IPS-NIHi7 (cell line): ENCODE measurements around the gene TECPR2.
A peak's percentile ranks its signal among the peaks of the same experiment; 100 is the strongest.
"Not testable (repeated sequence)": the region's sequence is repeated elsewhere in the genome, so short reads cannot be mapped to it uniquely, and the experiment has no call there.

Source experiments
- DNase-seq: peaks from one replicate; pipeline ENCODE4 v3.0.0; 2012; ENCODE audit warnings: mixed read lengths; ENCODE audit errors: extremely low spot score

Gene TECPR2, protein sequence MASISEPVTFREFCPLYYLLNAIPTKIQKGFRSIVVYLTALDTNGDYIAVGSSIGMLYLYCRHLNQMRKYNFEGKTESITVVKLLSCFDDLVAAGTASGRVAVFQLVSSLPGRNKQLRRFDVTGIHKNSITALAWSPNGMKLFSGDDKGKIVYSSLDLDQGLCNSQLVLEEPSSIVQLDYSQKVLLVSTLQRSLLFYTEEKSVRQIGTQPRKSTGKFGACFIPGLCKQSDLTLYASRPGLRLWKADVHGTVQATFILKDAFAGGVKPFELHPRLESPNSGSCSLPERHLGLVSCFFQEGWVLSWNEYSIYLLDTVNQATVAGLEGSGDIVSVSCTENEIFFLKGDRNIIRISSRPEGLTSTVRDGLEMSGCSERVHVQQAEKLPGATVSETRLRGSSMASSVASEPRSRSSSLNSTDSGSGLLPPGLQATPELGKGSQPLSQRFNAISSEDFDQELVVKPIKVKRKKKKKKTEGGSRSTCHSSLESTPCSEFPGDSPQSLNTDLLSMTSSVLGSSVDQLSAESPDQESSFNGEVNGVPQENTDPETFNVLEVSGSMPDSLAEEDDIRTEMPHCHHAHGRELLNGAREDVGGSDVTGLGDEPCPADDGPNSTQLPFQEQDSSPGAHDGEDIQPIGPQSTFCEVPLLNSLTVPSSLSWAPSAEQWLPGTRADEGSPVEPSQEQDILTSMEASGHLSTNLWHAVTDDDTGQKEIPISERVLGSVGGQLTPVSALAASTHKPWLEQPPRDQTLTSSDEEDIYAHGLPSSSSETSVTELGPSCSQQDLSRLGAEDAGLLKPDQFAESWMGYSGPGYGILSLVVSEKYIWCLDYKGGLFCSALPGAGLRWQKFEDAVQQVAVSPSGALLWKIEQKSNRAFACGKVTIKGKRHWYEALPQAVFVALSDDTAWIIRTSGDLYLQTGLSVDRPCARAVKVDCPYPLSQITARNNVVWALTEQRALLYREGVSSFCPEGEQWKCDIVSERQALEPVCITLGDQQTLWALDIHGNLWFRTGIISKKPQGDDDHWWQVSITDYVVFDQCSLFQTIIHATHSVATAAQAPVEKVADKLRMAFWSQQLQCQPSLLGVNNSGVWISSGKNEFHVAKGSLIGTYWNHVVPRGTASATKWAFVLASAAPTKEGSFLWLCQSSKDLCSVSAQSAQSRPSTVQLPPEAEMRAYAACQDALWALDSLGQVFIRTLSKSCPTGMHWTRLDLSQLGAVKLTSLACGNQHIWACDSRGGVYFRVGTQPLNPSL (N-terminal part only)

DNA sequence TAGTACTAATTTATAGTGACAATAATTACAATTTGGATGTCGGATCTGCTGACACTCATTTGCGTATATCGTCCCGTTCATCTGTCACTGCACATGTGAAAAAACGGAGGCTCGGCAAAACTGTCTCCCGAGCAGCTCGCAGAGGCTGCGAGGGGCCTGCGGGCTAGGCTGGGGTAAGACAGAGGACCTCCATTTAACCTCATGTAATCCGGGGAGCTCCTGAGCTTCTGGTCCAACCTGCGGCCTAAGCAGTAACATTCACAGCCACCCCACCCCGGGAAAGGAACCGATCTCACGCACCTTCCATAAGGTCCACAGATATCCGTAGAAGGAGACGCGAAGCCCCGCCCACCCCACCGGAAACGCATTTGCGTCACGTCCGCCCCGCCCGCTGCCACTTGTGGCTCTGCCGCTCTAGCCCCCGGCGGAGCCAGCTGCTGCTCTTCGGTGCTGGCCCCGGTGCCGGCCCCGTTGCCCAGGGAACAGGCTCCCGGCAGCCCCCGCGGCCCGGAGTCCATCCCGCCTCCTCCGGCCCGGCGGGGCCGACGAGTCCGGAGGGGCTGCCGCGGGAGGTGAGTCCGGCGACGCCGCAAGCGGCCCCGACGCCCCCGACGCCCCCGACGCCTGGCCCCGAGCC is at the start of gene TECPR2, which contains the start of gene CINP:
TSS of gene TECPR2 (plus strand) at position 397 of the 637 bp plus-strand sequence. CDS start 13,781 bp downstream, outside the sequence.
TSS of gene CINP (minus strand) at position 346 of the 637 bp plus-strand sequence. CDS start at position 307, 39 bp downstream.
- DNase-seq: peak; percentile 99

DNA sequence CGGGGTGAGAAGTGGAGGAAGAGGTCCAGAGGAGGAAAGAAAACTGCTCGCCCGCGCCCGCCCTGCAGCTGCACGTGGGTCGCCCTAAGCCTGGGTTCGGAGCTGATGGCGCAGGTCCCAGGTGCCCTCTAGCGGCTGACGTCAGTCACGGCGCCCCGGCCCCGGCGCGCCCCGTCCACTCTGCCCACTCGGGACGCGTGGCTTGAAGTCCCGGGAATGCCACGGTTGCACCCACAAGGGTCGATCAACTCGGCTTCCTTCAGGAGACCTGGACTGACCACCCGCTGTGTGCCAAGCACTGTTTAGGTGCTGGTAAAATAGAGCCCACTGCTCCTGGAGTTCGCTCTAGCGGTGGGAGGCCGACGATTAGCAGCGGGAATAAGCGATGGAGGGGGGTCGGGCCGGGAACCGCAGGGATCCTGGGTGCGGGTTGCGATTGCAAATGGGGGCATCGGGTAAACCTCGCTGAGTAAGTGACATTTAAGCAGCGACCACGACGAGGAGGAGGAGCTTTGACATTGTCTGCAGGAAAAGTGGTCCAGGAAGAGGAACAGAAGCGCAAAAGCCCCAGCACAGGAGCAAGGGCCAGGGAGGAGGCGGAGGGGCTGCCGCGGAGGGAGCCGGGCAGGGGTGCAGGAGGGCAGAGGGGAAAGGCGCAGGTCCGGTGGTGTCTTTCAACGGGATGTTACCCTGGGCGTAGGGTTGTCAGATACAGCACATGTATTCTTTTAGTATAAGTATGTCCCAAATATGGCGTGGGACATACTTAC is 48.3 kb upstream of the TECPR2 start:
- DNase-seq: peak; percentile 80

DNA sequence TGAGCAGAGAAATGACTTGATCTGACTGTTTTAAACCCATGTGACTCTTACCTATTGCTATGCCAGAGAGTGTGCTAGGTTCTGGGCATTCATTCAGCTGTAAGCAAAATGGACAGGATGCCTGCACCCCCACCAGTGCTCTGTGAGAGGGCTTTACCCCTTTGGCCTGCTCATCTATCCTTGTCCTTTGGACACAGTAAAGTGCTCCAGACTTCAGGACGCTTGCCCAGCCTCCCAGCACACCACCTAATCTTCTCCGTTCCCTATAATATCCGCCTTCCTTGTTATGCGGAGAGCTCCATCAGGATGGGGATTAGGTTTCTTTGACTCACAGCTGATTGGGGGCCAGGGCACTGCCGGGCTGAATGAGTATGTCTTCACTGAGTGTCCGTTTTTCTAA is 47.6 kb upstream of the TECPR2 start:
- DNase-seq: no peak

DNA sequence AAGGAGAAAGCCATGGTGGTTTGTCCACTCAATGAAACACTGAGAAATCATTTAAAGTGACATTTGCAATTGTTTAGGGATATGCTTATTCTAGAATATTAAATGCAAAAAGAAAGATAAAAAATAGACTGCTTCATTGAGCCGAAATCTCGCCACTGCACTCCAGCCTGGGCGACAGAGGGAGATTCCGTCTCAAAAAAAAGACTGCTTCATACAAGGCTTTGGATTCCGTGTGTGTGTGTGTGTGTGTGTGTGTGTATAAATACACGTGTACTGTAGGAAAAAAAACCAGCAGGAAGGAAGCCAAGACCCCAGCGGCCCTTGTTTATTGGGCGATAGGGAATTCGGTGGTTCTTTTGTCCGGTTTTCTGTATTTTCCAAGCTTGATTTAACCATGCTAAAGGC is 46.4 kb upstream of the TECPR2 start:
- DNase-seq: no peak

DNA sequence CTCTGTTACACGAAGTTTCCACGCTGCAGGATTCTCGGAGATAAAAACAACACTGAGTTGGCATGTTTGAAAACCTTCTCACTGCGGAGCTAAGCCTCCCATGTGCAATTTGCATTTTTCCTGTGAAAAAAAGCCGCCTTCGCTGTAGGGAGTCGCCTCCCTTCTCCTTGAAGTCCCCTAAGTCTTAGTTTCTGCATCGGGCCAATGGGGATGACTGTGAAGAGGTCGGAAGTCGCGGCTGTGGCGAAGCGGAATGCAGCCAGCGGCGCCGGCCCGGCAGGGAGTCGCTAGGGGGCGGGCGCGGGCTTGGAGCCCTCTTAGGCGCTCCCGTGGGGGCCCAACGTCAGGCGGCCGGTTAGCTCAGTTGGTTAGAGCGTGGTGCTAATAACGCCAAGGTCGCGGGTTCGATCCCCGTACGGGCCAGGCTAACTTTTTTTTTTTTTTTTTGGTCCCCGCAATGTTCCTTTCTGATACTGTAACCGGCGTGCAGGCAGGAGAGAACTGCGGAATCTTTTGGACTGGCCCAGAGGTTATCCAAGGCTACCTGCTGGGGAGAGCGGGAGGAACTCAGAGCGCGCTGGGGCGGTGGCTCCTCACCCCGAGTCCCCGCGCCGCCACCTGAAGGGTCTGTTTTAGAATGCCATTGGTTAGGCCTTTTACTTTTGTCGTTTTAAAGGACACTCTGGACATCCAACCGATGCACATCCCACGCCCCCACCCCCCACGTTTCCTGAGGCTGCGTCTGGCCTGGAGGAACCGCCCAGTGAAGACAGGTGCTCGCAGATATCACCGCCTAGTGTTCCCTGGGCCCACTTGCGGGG is 45.8 kb upstream of the TECPR2 start:
- DNase-seq: peak; percentile 91

DNA sequence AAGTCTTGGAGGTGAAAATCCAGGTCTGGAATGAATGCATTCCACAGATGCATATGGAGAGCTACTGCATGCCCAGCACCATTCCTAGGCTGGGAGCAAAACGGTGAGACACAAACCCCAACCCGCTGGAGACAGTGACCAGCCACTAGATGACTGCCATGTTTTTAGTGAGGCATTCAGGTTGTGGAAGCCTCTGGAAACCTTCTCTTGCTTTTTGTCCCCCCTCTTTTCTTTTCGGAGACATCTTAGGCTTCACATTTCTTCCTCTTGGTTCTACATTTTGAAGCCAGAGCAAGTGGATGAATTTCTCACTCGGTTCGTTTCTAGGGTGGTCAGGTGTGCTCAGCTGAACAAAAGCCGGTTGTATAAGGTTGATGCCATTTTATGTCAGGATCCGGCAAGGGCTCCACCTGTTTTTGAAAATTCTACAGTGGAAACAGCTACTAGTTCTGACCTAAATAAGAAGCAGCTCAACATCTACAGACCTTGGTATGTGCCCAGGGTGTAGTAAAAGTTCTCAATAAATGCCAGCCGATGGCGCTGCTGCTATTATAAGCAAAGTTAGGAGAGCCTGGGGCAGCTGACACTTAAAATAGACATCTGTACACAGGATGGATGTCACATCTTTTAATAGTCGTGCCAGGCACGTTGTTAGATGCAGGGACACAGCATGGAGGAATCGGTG is 45.0 kb upstream of the TECPR2 start:
- DNase-seq: no peak

DNA sequence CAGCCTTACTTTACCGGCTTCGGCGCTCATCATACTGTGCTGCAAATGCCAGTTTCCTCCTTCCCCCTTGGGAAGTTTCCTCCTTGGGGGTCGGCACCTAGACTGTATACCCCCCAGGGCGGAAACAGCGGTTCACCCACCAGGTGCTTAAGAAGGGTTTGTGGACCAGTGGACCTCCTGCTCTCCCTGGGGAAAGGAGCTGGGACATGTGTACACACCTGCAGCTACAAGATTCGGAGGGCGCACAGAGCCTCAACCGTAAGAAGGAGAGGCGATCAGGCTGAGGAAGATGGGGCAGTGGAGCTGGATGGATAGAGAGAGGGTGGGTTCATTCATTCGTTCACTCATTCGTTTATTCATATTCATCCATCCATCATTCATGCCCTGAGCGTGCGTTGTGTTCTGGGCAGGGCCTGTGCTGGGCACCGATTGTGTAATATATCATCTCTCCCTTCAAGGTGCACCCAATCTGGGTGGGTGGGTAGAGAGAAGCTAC is 43.9 kb upstream of the TECPR2 start:
- no peak for DNase-seq

DNA sequence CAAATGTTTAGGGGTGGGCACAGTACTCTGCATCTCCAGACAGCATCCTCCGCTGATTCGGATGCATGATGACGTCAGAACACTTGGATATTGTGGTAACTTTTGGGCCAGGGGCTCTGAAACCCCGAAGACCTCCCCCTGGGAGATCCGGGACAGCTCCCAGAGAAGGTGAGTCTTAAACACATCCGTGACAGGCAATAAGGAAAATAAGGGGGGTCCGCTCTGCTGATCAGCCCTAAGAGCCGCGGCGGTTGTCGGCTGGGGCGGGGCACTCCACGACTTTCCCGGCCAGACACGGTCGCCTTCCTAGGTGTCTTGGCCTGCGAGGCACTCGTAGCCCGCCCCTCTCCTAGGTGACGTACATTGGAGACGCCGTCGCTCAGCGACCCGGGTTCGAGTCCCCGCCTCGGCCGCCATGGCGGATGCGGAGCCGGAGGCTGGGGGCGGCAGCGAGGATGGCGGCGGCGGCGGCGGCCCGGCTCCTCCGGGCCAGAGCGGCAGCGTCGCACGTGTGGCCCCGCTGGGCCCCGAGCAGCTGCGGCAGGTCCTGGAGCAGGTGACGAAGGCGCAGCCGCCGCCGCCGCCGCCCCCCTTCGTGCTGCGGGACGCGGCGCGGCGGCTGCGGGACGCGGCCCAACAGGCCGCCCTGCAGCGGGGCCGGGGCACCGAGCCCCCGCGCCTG is 43.2 kb upstream of the TECPR2 start, which contains the start of gene ZNF839:
TSS of gene ZNF839 (plus strand) at position 396 of the 682 bp plus-strand sequence. CDS start at position 416, 20 bp downstream.
- DNase-seq: peak; percentile 94

DNA sequence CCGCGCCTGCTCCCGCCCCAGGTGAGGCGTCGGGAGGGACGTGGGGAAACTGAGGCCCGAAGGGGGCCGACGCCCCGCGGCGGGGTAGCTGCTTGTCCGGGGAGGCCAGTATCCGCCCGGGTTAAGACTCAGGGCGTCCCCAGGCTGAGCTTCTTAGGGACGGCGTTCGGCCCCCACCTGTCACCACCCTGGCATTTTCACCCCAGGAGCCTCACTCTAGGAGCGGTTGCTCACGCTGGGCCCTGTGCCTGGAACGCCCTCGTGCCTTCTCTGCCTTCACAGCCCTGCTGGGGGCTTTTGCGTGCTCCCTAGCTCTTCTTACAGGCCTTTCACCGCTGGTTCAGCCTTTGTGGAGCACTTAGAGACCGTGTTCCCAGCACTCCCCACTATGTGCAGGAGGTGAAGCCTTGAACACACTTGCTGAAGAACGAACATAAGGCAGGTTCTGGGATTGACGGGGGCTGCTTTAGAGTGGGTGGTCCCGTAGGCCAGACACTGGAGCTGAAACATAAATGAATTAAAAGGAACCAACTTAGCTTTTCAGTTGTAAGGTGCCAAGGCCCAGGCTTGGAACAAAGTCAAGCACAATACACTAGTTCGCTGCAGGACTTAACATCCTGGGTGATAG is 42.6 kb upstream of the TECPR2 start:
- DNase-seq: peak; percentile 45

DNA sequence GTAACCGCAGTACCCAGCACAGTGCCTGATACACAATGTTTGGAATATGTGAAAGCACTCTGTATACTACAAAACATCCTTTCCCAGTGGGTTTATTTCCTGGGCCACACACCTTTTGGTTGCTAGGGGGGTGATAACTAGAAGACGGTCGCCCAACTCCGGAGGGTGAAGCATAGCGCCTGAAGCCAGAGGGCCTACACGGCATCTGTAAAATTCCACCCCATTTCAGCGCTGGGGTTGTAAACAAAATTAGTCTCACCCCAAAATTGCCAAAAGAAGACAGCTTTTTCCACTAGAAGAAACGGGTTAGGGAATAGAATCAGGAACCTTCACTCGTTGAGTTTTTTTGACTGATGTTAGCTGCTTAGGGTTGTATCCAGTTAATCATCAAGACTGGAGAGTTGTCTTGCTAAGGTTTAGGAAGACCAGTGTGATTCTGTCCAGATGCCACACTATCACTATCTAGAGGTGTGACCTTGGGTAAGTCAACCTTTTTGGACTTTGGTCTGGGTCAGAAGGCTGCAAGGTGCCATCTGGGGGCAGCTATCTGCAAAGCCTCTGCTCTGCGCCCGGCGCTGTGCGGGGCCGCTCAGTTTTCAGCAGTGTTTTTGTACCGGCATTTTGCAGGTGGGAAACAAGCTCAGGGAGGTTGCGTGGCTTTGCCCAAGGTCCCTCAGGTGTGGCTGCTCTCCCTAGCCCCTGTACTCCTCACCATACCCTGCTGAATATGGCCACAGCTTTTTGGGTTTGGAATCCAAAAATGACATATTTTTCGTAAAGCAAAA is 41.9 kb upstream of the TECPR2 start:
- no peak for DNase-seq

DNA sequence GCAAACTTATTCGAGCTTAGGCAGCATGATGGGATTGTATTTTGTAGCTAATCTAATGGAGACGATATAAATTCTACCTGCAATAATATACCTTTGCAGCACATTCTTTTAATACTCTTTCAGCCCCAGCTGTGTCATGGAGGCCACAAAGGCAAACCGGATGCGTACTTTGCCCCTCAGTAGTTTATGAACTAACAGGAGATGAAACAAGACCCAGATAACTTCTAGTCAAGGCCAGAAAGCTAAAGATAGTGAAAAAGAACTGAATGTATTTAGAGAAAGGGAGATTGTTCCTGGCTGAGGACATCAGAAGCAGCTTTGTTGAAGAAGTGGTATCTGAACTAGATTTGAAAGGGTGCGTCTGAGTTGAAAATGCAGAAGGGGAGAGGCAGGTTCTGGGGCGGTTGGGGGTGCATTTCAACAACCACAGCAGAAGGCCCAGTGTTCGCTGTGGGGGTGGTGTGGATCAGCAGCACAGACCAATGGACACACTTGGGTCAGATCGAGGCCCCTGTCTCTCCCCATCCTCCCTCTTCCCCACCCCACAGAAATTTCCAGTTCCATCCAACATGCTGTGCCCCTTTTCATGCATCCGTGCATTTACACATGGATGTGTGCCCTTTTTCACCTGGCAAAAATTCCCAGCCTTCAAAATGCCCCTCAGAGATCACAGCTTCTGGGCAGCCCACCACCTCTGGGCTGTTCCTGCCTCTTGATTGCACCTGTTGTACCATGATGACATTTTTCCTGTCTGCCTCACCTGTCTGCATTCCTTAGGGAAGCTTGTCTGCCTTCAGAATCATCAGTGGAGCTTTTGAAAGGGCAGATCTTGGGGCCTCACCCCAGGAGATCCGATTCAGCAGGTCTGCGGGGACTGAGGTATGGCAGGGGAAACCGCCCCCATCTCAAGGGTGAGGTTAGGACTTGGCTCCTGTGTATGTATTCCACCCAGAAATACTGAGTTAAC is 41.0 kb upstream of the TECPR2 start:
- no peak for DNase-seq

DNA sequence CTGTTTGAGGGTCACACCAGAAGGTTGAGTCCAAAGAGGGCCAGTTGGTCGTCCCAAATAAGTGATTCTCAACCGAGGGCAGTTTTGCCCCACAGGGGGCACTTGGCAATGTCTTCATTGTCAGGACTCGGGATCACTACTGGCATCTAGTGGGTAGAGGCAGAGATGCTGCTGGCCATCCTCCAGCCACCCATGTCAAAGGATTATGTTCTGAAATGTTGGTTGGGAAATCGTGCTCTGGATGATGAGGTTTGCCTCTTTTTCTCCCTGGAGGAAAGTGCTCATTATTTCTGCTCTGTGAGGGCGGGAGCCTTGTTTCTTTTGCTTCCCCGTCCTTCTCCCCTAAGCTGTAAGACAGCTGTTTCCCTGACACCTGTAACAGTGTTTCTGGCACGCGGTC is 39.6 kb upstream of the TECPR2 start:
- peak; percentile 40 for DNase-seq

DNA sequence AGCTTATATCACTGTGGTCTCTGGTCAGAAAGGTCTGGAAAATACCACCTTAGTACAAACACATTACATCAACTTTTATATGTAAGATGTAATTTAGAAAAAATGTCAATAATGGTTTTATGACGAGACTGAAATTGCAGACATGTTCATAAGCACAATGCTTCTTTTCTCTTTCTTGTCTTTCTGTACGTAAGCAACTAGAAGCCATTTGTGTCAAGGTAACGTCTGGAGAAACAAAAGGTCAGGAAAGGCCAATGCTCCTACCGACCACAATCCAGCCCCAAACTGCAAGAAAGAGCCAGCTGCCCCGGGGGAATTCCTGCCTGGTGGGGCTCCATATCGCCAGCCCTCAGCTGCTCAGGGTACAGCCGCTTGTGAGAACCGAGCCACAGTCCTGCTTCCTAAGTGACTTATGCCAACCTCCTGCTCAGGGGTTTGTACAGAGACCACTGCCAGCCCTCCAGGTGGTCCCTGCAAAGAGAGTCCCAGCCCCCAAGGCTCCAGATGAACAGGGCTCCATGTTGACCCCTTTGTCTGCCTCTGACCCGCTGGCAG is 36.9 kb upstream of the TECPR2 start:
- DNase-seq: no peak

DNA sequence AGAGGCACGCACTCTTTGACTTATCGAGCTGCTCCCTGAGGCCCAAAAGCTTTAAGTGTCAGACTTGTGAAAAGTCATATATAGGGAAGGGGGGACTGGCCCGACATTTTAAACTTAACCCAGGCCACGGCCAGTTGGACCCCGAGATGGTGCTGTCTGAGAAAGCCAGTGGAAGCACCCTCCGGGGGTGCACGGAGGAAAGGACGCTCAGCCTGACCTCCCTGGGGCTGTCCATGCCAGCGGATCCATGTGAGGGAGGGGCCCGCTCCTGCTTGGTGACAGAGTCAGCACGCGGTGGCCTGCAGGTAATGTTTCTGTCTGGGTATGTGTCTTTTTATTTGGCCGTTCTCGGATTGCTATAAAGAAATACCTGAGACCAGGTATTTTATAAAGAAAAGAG is 36.2 kb upstream of the TECPR2 start:
- DNase-seq: no peak

DNA sequence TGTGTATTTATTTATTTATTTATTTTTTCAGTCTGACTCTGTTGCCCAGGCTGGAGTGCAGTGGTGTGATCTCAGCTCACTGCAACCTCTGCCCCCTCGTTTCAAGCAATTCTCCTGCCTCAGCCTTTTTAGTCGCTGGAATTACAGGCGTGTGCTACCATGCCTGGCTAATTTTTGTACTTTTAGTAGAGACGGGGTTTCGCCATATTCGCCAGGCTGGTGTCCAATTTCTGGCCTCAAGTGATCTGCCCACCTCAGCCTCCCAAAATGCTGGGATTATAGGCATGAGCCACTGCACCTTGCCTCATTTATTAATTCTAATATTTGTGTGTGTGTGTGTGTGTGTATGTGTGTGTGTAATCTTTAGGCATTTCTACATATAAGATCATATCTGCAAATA is 33.4 kb upstream of the TECPR2 start:
- not testable (repeated sequence) for DNase-seq
